Epithelial cell of prostate (primary cell): ENCODE data around the gene TMCO1.
"Not testable (repeated sequence)": the region's sequence is repeated elsewhere in the genome, so short reads cannot be mapped to it uniquely, and the experiment has no call there.

Experiments
- DNase-seq: peaks from one replicate; pipeline ENCODE4 v3.0.0-alpha.2; 2011; ENCODE audit warnings: low read depth, low spot score
- H3K27ac ChIP-seq: fragments of 450-650 bp; 2 replicates; pipeline ENCODE4 v1.5.1; 2017; ENCODE audit warnings: mild to moderate bottlenecking

Gene TMCO1

GRCh38 chr1:165748550-165748949, 20.1 kb downstream of the TMCO1 start:
- no peak for DNase-seq
- H3K27ac ChIP-seq = no peak overlapping the region

DNA sequence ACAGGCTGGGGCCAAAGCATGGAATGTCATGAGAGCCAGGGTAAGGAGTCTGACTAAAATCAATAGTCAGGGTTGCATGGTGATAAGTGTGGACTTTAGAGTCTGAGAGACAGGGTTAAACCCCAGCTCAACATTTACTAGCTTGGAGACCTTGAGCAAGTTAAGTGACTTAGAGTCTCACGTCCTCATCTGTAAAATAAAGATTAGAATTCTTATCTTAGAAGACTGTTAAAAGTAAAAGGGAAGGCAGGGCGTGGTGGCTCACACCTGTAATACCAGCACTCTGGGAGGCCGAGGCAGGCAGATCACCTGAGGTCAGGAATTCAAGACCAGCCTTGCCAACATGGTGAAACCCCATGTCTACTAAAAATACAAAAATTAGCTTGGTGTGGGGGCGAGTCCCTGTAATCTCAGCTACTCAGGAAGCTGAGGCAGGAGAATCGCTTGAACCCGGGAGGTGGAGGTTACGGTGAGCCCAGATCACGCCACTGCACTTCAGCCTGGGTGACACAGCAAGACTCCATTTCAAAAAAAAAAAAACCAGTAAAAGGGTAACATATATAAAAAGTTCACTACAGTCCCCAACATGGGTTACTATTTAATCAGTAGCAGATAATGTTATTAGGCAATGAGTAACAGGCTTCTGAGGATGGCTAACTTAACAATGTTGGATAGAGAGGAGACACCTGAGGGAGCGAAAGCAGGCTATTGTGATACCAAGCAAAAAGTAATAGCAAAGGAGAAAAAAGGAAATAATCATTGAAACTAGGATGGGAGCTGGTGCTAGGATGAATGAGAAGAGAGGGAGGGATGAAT, 20.8 kb downstream of the TMCO1 start:
- no peak overlapping the region for H3K27ac ChIP-seq
- no peak for DNase-seq

DNA sequence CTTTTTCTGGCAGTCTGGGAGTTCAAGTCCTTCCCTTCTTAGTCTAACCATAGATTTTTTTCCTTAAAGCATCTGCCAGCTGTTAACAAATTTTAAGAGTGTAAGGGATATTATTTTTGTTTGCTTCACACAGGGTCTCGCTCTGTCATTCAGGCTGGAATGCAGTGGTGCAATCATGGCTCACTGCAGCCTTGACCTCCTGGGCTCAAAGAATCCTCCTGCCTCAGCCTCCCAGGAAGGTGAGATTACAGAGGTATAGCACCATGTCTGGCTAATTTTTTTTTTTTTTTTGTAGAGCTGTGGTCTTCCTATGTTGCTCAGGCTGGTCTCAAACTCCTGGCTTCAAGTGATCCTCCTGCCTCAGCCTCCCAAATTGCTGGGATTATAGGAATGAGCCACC, 23.8 kb downstream of the TMCO1 start:
- not testable (repeated sequence) for H3K27ac ChIP-seq, DNase-seq

DNA sequence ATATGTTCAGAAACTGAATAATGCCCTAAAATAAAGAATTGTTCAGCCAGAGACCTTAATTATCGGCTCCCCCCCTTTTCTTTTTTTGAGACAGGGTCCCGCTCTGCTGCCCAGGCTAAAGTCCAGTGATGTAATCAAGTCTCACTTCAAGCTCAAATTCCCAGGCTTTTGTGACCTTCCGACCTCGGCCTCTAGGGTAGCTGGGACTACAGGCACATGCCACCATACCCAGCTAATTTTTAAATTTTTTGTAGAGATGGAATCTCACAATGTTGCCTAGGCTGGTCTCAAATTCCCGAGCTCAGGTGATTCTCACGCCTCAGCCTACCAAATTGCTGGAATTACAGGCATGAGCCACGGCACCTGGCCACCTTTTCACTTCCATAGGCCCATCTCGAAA, 26.5 kb downstream of the TMCO1 start:
- H3K27ac ChIP-seq = no peak overlapping the region
- DNase-seq = no peak

DNA sequence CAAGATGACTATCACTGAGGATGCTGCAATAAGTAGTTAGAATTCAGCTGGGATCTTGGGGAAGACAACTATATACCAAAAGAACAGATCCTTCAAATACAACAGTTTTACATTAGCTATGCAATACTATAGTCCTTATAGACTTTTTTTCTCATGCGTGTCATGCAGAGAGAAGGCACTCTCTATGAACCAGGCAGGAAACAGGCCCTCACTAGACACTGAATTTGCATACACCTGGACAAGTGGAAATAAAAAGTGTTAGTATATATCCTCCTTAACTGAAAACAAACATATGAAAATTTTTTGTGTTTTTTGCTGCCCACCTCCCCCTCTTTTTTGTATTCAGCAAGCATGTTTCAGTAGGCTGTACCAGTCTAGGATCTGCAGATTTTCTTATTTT, 29.9 kb downstream of the TMCO1 start:
- no peak overlapping the region for H3K27ac ChIP-seq
- DNase-seq = no peak

- DNase-seq = no peak
- H3K27ac ChIP-seq = no peak overlapping the region
Observed at GRCh38 chr1:165737196-165737595, 31.5 kb downstream of the TMCO1 start.

GRCh38 chr1:165734906-165735305, 33.8 kb downstream of the TMCO1 start:
- no peak overlapping the region for H3K27ac ChIP-seq
- no peak for DNase-seq

GRCh38 chr1:165726841-165727240, 41.8 kb downstream of the TMCO1 start:
- H3K27ac ChIP-seq = no peak overlapping the region
- no peak for DNase-seq

DNA sequence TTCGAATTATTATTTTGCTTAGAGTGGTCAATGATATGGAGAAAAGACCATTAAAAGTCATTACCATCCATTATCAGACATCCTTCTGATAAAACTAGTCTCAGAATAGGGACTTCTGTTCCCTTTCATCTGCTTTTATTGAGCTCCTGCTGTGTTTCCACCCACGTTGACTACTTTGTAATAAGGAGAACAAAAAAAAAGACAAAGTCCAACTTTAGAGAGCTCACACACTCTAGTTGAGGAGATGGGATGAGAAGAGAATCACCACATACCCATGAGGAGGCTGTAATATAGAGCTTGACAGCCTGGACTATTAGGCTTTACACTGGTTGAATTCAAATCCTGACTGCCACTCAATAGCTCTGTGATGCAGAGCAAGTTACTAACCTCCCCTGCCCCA, 42.5 kb downstream of the TMCO1 start:
- no peak overlapping the region for H3K27ac ChIP-seq
- DNase-seq = no peak

- H3K27ac ChIP-seq = no peak overlapping the region
- no peak for DNase-seq
Observed at GRCh38 chr1:165717918-165718515, 50.7 kb downstream of the TMCO1 start.

DNA sequence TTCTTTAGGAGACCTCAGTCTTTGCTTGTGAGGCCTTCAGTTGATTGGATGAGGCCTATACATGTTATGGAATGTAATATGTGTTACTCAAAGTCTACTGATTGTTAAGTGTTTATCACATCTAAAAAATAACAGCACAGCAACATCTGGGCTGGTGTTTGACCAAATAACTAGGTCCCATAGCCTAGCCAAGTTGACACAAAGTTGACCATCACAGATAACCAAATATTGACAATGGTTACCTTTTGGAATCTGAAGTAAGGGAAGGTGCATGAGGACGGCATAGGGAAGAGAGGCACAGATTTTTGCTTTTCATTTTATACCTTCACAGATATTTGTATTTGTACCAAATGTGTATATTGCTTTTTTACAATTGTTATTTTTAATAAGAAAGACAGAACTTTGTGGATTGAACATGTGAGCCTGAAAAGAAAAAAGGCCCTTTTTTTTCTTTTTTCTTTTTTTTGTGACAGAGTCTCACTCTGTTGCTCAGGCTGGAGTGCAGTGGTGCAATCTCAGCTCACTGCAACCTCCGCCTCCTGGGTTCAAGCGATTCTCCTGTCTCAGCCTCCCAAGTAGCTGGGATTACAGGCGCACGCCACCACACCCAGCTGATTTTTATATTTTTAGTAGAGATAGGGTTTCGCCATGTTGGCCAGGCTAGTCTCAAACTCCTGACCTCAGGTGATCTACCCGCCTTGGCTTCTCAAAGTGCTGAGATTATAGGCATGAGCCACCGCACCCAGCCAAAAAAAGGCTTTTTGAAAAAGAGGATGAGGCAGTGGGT, 52.2 kb downstream of the TMCO1 start:
- DNase-seq, H3K27ac ChIP-seq: not testable (repeated sequence)

GRCh38 chr1:165712764-165713163, 55.9 kb downstream of the TMCO1 start:
- DNase-seq = no peak
- H3K27ac ChIP-seq = no peak overlapping the region

DNA sequence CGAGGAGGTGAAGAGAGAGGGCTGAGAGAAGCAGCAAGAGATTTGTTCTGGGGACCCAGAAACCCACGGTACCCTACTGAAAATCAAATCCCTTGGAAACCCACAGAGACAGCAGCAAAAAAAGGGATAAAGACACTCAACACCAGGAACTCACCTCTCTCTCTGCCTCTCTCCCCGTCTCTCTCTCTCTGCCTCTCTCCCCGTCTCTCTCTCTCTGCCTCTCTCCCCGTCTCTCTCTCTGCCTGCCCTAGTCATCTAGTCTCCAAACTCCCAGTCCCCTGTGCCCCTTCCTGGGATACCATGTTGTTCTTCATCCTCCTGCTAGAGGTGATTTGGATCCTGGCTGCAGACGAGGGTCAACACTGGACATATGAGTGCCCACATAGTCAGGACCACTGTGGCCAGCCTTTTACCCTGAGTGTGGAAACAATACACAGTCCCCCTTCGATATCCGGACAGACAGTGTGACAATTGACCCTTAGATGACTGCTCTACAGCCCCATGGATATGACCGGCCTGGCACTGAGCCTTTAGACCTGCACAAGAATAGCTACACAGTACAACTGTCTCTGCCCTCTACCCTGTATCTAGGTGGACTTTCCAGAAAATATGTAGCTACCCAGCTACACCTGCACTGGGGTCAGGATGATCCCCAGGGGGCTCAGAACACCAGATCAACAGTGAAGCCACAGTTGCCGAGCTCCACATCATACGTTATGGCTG, 60.5 kb downstream of the TMCO1 start:
- H3K27ac ChIP-seq = no peak overlapping the region

DNA sequence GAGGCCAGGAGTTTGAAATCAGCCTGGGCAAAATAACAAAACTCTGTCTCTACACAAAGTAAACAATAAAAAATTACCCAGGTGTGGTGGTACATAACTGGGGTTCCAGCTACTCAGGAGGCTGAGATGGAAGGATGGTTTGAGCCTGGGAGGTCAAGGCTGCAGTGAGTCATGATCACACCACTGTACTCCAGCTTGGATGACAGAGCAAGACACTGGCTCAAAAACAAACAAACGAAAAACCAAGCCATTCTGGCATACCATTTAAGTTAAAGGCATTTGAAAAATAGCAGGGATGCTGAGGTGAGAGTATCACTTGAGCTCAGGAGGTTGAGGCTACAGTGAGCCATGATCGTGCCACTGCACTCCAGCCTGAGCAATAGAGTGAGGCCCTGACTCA, 65.0 kb downstream of the TMCO1 start:
- H3K27ac ChIP-seq = no peak overlapping the region
- DNase-seq = no peak

More for the DNA sequence above, 60.5 kb downstream of the TMCO1 start:
- DNase-seq = no peak

DNA sequence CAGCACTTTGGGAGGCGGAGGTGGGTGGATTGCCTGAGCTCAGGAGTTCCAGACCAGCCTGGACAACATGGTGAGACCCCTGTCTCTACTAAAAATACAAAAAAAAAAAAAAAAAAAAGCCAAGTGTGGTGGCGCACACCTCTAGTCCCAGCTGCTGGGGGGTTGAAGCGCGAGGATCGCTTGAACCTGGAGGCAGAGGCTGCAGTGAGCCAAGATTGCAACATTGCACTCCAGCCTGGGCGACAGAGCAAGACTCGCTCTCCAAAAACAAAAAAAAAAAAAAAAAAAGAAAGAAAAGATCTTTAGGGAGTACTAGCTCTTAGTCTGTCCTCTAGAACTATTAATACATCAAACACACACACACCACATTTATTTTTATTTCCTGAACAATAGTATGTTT, 66.7 kb downstream of the TMCO1 start:
- H3K27ac ChIP-seq, DNase-seq: not testable (repeated sequence)

DNA sequence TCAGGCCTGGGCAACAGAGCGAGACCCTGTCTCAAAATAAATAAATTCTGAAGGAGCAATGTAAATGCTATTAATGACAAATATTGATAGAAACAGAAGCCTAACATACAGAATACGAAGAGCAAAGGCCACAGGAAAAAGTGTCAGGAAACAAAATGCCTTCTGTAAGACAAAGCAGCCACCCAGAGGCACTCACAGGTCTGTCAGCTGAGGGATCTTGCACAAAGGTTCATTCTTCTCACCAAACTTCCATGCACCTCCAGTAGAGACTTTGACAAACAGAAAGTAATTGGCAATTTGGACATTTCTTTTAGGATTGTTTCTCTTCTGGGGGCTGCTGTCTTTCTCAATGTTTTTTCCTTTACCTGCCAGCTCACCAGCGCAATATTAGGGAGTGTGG, 69.1 kb downstream of the TMCO1 start:
- H3K27ac ChIP-seq = no peak overlapping the region
- no peak for DNase-seq

DNA sequence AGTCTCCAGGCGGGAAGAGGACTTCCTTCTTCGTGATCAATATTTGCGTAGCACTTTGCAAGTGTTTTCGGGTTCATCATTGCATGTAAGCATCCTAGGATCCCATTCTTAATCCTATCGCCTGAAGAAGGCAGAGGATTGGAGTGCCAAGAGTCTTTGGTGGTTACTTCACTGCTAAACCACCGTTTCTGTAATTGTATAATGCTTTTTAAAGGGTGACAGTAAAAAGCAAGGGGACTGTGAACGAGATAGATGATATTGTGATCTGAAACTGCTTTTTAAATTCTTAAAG, 70.0 kb downstream of the TMCO1 start:
- H3K27ac ChIP-seq = peak overlapping the region; percentile 97

GRCh38 chr1:165697881-165698760, 70.5 kb downstream of the TMCO1 start, which contains the start of gene ALDH9A1:
ALDH9A1 (minus strand) TSS chr1:165698562; CDS start chr1:165698558, 4 bp downstream.
- DNase-seq = peak; percentile 18

More for the DNA sequence above, 70.0 kb downstream of the TMCO1 start:
- no peak for DNase-seq

GRCh38 chr1:165697491-165697880, 71.2 kb downstream of the TMCO1 start:
- no peak for DNase-seq
- H3K27ac ChIP-seq = peak overlapping the region; percentile 97

More at GRCh38 chr1:165697881-165698760, 70.5 kb downstream of the TMCO1 start, which contains the start of gene ALDH9A1:
- peak within 1 kb of the TSS; percentile 97 for H3K27ac ChIP-seq
